HEK293T (cell line): Measurements from ENCODE around the gene PLB1.

Source experiments
- CTCF ChIA-PET: fragments of 350-600 bp; formaldehyde crosslinking; extraction: SDS; loops from one replicate; lab custom pipeline; 2021; ENCODE audit warnings: antibody characterized with exemption, inconsistent platforms; lab: Yijun Ruan, JAX
- POLR2A ChIA-PET: fragments of 350-600 bp; formaldehyde crosslinking; extraction: SDS; loops from one replicate; lab custom pipeline; 2020; ENCODE audit warnings: antibody characterized with exemption, inconsistent platforms; lab: Yijun Ruan, JAX
- DNase-seq: peaks from one replicate; pipeline ENCODE4 v3.0.0; 2012; ENCODE audit warnings: mixed read lengths; ENCODE audit errors: extremely low spot score
- ARNT ChIP-seq: fragments of 450-650 bp; IDR thresholded peaks from 2 replicates; pipeline ENCODE4 v1.6.1; 2017; ENCODE audit warnings: mild to moderate bottlenecking
- BHLHE40 ChIP-seq: fragments of 450-650 bp; IDR thresholded peaks from 2 replicates; pipeline ENCODE4 v1.6.1; 2016; ENCODE audit warnings: mild to moderate bottlenecking, moderate library complexity, borderline replicate concordance
- CTBP1 ChIP-seq: fragments of 450-650 bp; IDR thresholded peaks from 2 replicates; pipeline ENCODE4 v1.6.1; 2016; ENCODE audit warnings: borderline replicate concordance
- ELF4 ChIP-seq: fragments of 450-650 bp; IDR thresholded peaks from 2 replicates; pipeline ENCODE4 v1.6.1; 2017; ENCODE audit warnings: antibody characterized with exemption
- FOXA1 ChIP-seq: fragments of 450-650 bp; IDR thresholded peaks from 2 replicates; pipeline ENCODE4 v1.6.1; 2016; ENCODE audit warnings: mild to moderate bottlenecking
- FOXK2 ChIP-seq: fragments of 450-650 bp; IDR thresholded peaks from 2 replicates; pipeline ENCODE4 v1.6.1; 2016; ENCODE audit warnings: mild to moderate bottlenecking
- FOXM1 ChIP-seq: fragments of 450-650 bp; IDR thresholded peaks from 2 replicates; pipeline ENCODE4 v1.6.1; 2017; ENCODE audit warnings: mild to moderate bottlenecking, borderline replicate concordance
- HDGF ChIP-seq: fragments of 450-650 bp; IDR thresholded peaks from 2 replicates; pipeline ENCODE4 v1.6.1; 2017; ENCODE audit warnings: antibody characterized with exemption, borderline replicate concordance
- L3MBTL2 ChIP-seq: fragments of 450-650 bp; conservative IDR thresholded peaks from 2 replicates; pipeline ENCODE4 v1.6.1; 2016; ENCODE audit warnings: mild to moderate bottlenecking
- LEF1 ChIP-seq: fragments of 450-650 bp; IDR thresholded peaks from 2 replicates; pipeline ENCODE4 v1.6.1; 2017; ENCODE audit warnings: mild to moderate bottlenecking, borderline replicate concordance
- NFRKB ChIP-seq: fragments of 450-650 bp; IDR thresholded peaks from 2 replicates; pipeline ENCODE4 v1.6.1; 2016; ENCODE audit warnings: mild to moderate bottlenecking, moderate library complexity
- PKNOX1 ChIP-seq: fragments of 450-650 bp; IDR thresholded peaks from 2 replicates; pipeline ENCODE4 v1.6.1; 2016
- SP1 ChIP-seq: fragments of 450-650 bp; IDR thresholded peaks from 2 replicates; pipeline ENCODE4 v1.6.1; 2017
- SUZ12 ChIP-seq: fragments of 450-650 bp; IDR thresholded peaks from 2 replicates; pipeline ENCODE4 v1.6.1; 2016; ENCODE audit warnings: mild to moderate bottlenecking
- TARDBP ChIP-seq: fragments of 450-650 bp; IDR thresholded peaks from 2 replicates; pipeline ENCODE4 v1.6.1; 2016
- ZNF384 ChIP-seq: fragments of 450-650 bp; IDR thresholded peaks from 2 replicates; pipeline ENCODE4 v1.6.1; 2016

PLB1 gene

GRCh38 chr2:28684142-28684858 is 188.4 kb downstream of the PLB1 start:
- ChIA-PET POLR2A (no interaction called here), CTCF (interaction anchor here (1.3 kb wide), 1 partner anchor 11 kb away, joined by 5 read pairs; no protein-coding TSS in a partner anchor)
- DNase-seq = no peak
- no peak for TF ChIP-seq TARDBP
- TF ChIP-seq FOXA1 = no peak

- DNase-seq = no peak
- ChIA-PET CTCF (interaction anchor here (1.0 kb wide), 1 partner anchor 8 kb away, joined by 3 read pairs; no protein-coding TSS in a partner anchor), POLR2A (no interaction called here)
- no peak for TF ChIP-seq FOXM1
- TF ChIP-seq TARDBP = no peak
- no peak for TF ChIP-seq ZNF384
- no peak for TF ChIP-seq SUZ12
- TF ChIP-seq SP1 = no peak
- TF ChIP-seq ELF4 = no peak
- TF ChIP-seq FOXK2 = no peak
- no peak for TF ChIP-seq L3MBTL2
- TF ChIP-seq LEF1 = no peak
- TF ChIP-seq PKNOX1 = no peak
- TF ChIP-seq NFRKB = no peak
- no peak for TF ChIP-seq BHLHE40
These were observed 191.3 kb downstream of the PLB1 start for GRCh38 chr2:28687171-28687570.

- POLR2A ChIA-PET = no interaction called here
- no peak for DNase-seq
These were observed 192.0 kb downstream of the PLB1 start for GRCh38 chr2:28687640-28688385.

GRCh38 chr2:28688818-28689217 is 193.0 kb downstream of the PLB1 start:
- POLR2A ChIA-PET = no interaction called here
- TF ChIP-seq ARNT = no peak
- no peak for TF ChIP-seq L3MBTL2
- TF ChIP-seq FOXK2 = no peak
- no peak for TF ChIP-seq ZNF384
- TF ChIP-seq ELF4 = no peak
- no peak for TF ChIP-seq HDGF
- TF ChIP-seq PKNOX1 = no peak
- no peak for TF ChIP-seq CTBP1
- TF ChIP-seq BHLHE40 = no peak
- TF ChIP-seq TARDBP = no peak
- no peak for TF ChIP-seq SP1
- no peak for TF ChIP-seq LEF1
- no peak for TF ChIP-seq NFRKB
- no peak for TF ChIP-seq FOXA1
- TF ChIP-seq SUZ12 = no peak
- no peak for TF ChIP-seq FOXM1
- CTCF ChIA-PET = no interaction called here
- no peak for DNase-seq

More at GRCh38 chr2:28687640-28688385, 192.0 kb downstream of the PLB1 start:
- CTCF ChIA-PET = no interaction called here
- TF ChIP-seq ZNF384 = no peak
- TF ChIP-seq TARDBP = no peak
- TF ChIP-seq ELF4 = no peak
- no peak for TF ChIP-seq BHLHE40
- TF ChIP-seq NFRKB = no peak

- no peak for DNase-seq
- ChIA-PET CTCF (interaction anchor here (1.0 kb wide), 1 partner anchor 97 kb away, joined by 3 read pairs; no protein-coding TSS in a partner anchor), POLR2A (no interaction called here)
- TF ChIP-seq SP1 = no peak
These were observed 193.9 kb downstream of the PLB1 start for GRCh38 chr2:28689771-28690170.

- TF ChIP-seq SP1 (no peak), TARDBP (no peak), ELF4 (no peak), FOXA1 (no peak), FOXK2 (no peak), SUZ12 (no peak), PKNOX1 (no peak), HDGF (no peak), L3MBTL2 (no peak), ARNT (no peak), BHLHE40 (no peak), ZNF384 (no peak), CTBP1 (no peak), LEF1 (no peak), NFRKB (no peak), FOXM1 (no peak)
- ChIA-PET CTCF (no interaction called here), POLR2A (no interaction called here)
- DNase-seq = no peak
These were observed 196.6 kb downstream of the PLB1 start for GRCh38 chr2:28692411-28692810.
